Measurements from ENCODE around the gene SLC3A2. TPM values are rescaled to one million over a fixed set of nuclear protein-coding genes. Genes with fewer than 3 reads are reported as not detected.

Gene SLC3A2
- total RNA-seq, 1 donor from 2014 or later, result 588 TPM

GRCh38 chr11:62882788-62883501 is 2.2 kb downstream of the SLC3A2 start:
- Histone ChIP-seq H3K9me3 (ENCODE audit: insufficient read depth, low read depth, low read length) (no peaks in the 10 kb centered on the region), H3K27me3 (ENCODE audit: insufficient read depth, low read length) (no peaks in the 10 kb centered on the region), H3K27ac (ENCODE audit: low read depth, low read length) (peak overlapping the region; percentile 97), H4K20me1 (ENCODE audit: insufficient read depth, low read length) (peaks cover 55% of the 10 kb centered on the region), H3K79me2 (ENCODE audit: insufficient read depth, low read length) (peaks cover 64% of the 10 kb centered on the region), H3K4me2 (ENCODE audit: low read length) (peak overlapping the region; percentile 87), H2AFZ (ENCODE audit: low read depth, low read length) (no peak overlapping the region), H3K36me3 (ENCODE audit: insufficient read depth, low read length) (peaks cover 47% of the 10 kb centered on the region), H3K9ac (ENCODE audit: low read length) (peak overlapping the region; percentile 100), H3K4me3 (ENCODE audit: insufficient read depth, low read depth, low read length) (peak overlapping the region; percentile 81), H3K4me1 (ENCODE audit: insufficient read depth, low read length) (peaks cover 32% of the 10 kb centered on the region)
- FAIRE-seq, result no peak
- H3K4me3 Mint-ChIP-seq (ENCODE audit: unreplicated experiment), result peak overlapping the region; percentile 99
- H3K27ac Mint-ChIP-seq (ENCODE audit: unreplicated experiment), result peak overlapping the region; percentile 99
- no peak for DNase-seq (ENCODE audit: low read depth)
- H3K9me3 Mint-ChIP-seq (ENCODE audit: unreplicated experiment), result no peaks in the 10 kb centered on the region
- peaks cover 29% of the 10 kb centered on the region for H3K4me1 Mint-ChIP-seq (ENCODE audit: low read depth, unreplicated experiment)
- H3K27me3 Mint-ChIP-seq (ENCODE audit: low read depth, unreplicated experiment), result no peaks in the 10 kb centered on the region
- peaks cover 32% of the 10 kb centered on the region for H3K36me3 Mint-ChIP-seq (ENCODE audit: low read depth, unreplicated experiment)
- TF ChIP-seq CTCF (IDR thresholded peaks at IDR 0.05; ENCODE audit: insufficient read depth, low read depth, low read length) (no peak), EZH2 (IDR thresholded peaks at IDR 0.05; ENCODE audit: insufficient read depth, low read length) (no peak)

GRCh38 chr11:62883673-62884072 is 3.0 kb downstream of the SLC3A2 start:
- TF ChIP-seq CTCF (IDR thresholded peaks at IDR 0.05; ENCODE audit: insufficient read depth, low read depth, low read length) (no peak), EZH2 (IDR thresholded peaks at IDR 0.05; ENCODE audit: insufficient read depth, low read length) (no peak)
- Histone ChIP-seq H3K27ac (ENCODE audit: low read depth, low read length) (peak overlapping the region; percentile 5), H3K4me1 (ENCODE audit: insufficient read depth, low read length) (peaks cover 32% of the 10 kb centered on the region), H2AFZ (ENCODE audit: low read depth, low read length) (no peak overlapping the region), H4K20me1 (ENCODE audit: insufficient read depth, low read length) (peaks cover 62% of the 10 kb centered on the region), H3K4me2 (ENCODE audit: low read length) (peak overlapping the region; percentile 87), H3K9ac (ENCODE audit: low read length) (peak overlapping the region; percentile 100), H3K4me3 (ENCODE audit: insufficient read depth, low read depth, low read length) (peak overlapping the region; percentile 81), H3K27me3 (ENCODE audit: insufficient read depth, low read length) (no peaks in the 10 kb centered on the region), H3K9me3 (ENCODE audit: insufficient read depth, low read depth, low read length) (no peaks in the 10 kb centered on the region), H3K36me3 (ENCODE audit: insufficient read depth, low read length) (peaks cover 55% of the 10 kb centered on the region), H3K79me2 (ENCODE audit: insufficient read depth, low read length) (peaks cover 64% of the 10 kb centered on the region)
- no peak for DNase-seq (ENCODE audit: low read depth)
- H3K4me1 Mint-ChIP-seq (ENCODE audit: low read depth, unreplicated experiment), result peaks cover 31% of the 10 kb centered on the region
- H3K27ac Mint-ChIP-seq (ENCODE audit: unreplicated experiment), result peak overlapping the region; percentile 99
- no peaks in the 10 kb centered on the region for H3K27me3 Mint-ChIP-seq (ENCODE audit: low read depth, unreplicated experiment)
- H3K9me3 Mint-ChIP-seq (ENCODE audit: unreplicated experiment), result no peaks in the 10 kb centered on the region
- peak overlapping the region; percentile 99 for H3K4me3 Mint-ChIP-seq (ENCODE audit: unreplicated experiment)
- no peak for FAIRE-seq
- peaks cover 34% of the 10 kb centered on the region for H3K36me3 Mint-ChIP-seq (ENCODE audit: low read depth, unreplicated experiment)

GRCh38 chr11:62885137-62885750 is 4.5 kb downstream of the SLC3A2 start:
- no peak for DNase-seq (ENCODE audit: low read depth)
- H3K79me2 ChIP-seq (ENCODE audit: insufficient read depth, low read length), result peaks cover 64% of the 10 kb centered on the region
- H3K9ac ChIP-seq (ENCODE audit: low read length), result peak overlapping the region; percentile 36
- H4K20me1 ChIP-seq (ENCODE audit: insufficient read depth, low read length), result peaks cover 76% of the 10 kb centered on the region
- no peaks in the 10 kb centered on the region for H3K27me3 ChIP-seq (ENCODE audit: insufficient read depth, low read length)
- no peaks in the 10 kb centered on the region for H3K9me3 Mint-ChIP-seq (ENCODE audit: unreplicated experiment)
- no peak overlapping the region for H3K4me3 ChIP-seq (ENCODE audit: insufficient read depth, low read depth, low read length)
- H3K4me2 ChIP-seq (ENCODE audit: low read length), result peak overlapping the region; percentile 64
- peaks cover 21% of the 10 kb centered on the region for H3K4me1 ChIP-seq (ENCODE audit: insufficient read depth, low read length)
- H3K36me3 ChIP-seq (ENCODE audit: insufficient read depth, low read length), result peaks cover 68% of the 10 kb centered on the region
- H3K27ac ChIP-seq (ENCODE audit: low read depth, low read length), result no peak overlapping the region
- peaks cover 44% of the 10 kb centered on the region for H3K36me3 Mint-ChIP-seq (ENCODE audit: low read depth, unreplicated experiment)
- no peaks in the 10 kb centered on the region for H3K9me3 ChIP-seq (ENCODE audit: insufficient read depth, low read depth, low read length)
- H3K27me3 Mint-ChIP-seq (ENCODE audit: low read depth, unreplicated experiment), result no peaks in the 10 kb centered on the region
- FAIRE-seq, result no peak
- peak overlapping the region; percentile 75 for H3K4me3 Mint-ChIP-seq (ENCODE audit: unreplicated experiment)
- TF ChIP-seq EZH2 (IDR thresholded peaks at IDR 0.05; ENCODE audit: insufficient read depth, low read length) (no peak), CTCF (IDR thresholded peaks at IDR 0.05; ENCODE audit: insufficient read depth, low read depth, low read length) (no peak)
- H2AFZ ChIP-seq (ENCODE audit: low read depth, low read length), result no peak overlapping the region
- H3K4me1 Mint-ChIP-seq (ENCODE audit: low read depth, unreplicated experiment), result peaks cover 37% of the 10 kb centered on the region
- no peak overlapping the region for H3K27ac Mint-ChIP-seq (ENCODE audit: unreplicated experiment)

All from astrocyte (in vitro differentiated cells and primary cell).